ENCODE results near the gene WDR88.
"Not testable (repeated sequence)": the region's sequence is repeated elsewhere in the genome, so short reads cannot be mapped to it uniquely, and the experiment has no call there.

GRCh38 chr19:33191092-33191491 lies 59.2 kb downstream of the WDR88 start:
- TF ChIP-seq, protein P1, sequence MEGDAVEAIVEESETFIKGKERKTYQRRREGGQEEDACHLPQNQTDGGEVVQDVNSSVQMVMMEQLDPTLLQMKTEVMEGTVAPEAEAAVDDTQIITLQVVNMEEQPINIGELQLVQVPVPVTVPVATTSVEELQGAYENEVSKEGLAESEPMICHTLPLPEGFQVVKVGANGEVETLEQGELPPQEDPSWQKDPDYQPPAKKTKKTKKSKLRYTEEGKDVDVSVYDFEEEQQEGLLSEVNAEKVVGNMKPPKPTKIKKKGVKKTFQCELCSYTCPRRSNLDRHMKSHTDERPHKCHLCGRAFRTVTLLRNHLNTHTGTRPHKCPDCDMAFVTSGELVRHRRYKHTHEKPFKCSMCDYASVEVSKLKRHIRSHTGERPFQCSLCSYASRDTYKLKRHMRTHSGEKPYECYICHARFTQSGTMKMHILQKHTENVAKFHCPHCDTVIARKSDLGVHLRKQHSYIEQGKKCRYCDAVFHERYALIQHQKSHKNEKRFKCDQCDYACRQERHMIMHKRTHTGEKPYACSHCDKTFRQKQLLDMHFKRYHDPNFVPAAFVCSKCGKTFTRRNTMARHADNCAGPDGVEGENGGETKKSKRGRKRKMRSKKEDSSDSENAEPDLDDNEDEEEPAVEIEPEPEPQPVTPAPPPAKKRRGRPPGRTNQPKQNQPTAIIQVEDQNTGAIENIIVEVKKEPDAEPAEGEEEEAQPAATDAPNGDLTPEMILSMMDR (conservative IDR thresholded peaks at IDR 0.05; ENCODE audit: low read length), result not testable (repeated sequence)
- TF ChIP-seq EZH2phosphoT487 (IDR thresholded peaks at IDR 0.05; ENCODE audit: borderline replicate concordance, low read depth, low read length), result not testable (repeated sequence)

Measured in OCI-LY7 (cell line).